ENCODE data around the gene ASH1L.

GRCh38 chr1:155548706-155549105, 13.9 kb downstream of the ASH1L start:
- TF ChIP-seq SUZ12 (IDR thresholded peaks at IDR 0.05; ENCODE audit: extremely low read depth, insufficient read depth, insufficient read length) (no peak), YY1 (IDR thresholded peaks at IDR 0.05; ENCODE audit: insufficient read depth, insufficient read length) (no peak), ZNF274 (IDR thresholded peaks at IDR 0.05; ENCODE audit: low read depth, low read length) (no peak)
